Keratinocyte (primary cell): ENCODE results near the gene PPRC1.

ENCODE experiments used
- EZH2 ChIP-seq: IDR thresholded peaks from one replicate; pipeline ENCODE4 v1.6.1; 2012; ENCODE audit warnings: inconsistent platforms, mild to moderate bottlenecking, low read length, moderate library complexity
- TF ChIP-seq, protein P1 (sequence below), 3 experiments: IDR thresholded peaks in 1 of 3; conservative IDR thresholded peaks in 1 of 3; optimal IDR thresholded peaks in 1 of 3; 2 replicates in 2 of 3; 3 replicates in 1 of 3; pipeline versions ENCODE3 to v1.5.1; 2011; ENCODE audit warnings: low read length in 3 of 3, mild to moderate bottlenecking in 3 of 3, moderate library complexity in 2 of 3, control low read depth in 1 of 3, inconsistent platforms in 1 of 3; ENCODE audit not compliant: insufficient read depth in 2 of 3; ENCODE audit errors: extremely low read depth in 1 of 3

GRCh38 chr10:102159051-102159597 lies 26.3 kb downstream of the PPRC1 start:
- TF ChIP-seq, protein P1, sequence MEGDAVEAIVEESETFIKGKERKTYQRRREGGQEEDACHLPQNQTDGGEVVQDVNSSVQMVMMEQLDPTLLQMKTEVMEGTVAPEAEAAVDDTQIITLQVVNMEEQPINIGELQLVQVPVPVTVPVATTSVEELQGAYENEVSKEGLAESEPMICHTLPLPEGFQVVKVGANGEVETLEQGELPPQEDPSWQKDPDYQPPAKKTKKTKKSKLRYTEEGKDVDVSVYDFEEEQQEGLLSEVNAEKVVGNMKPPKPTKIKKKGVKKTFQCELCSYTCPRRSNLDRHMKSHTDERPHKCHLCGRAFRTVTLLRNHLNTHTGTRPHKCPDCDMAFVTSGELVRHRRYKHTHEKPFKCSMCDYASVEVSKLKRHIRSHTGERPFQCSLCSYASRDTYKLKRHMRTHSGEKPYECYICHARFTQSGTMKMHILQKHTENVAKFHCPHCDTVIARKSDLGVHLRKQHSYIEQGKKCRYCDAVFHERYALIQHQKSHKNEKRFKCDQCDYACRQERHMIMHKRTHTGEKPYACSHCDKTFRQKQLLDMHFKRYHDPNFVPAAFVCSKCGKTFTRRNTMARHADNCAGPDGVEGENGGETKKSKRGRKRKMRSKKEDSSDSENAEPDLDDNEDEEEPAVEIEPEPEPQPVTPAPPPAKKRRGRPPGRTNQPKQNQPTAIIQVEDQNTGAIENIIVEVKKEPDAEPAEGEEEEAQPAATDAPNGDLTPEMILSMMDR (optimal IDR thresholded peaks at IDR 0.05 in 1 of 3, IDR thresholded peaks at IDR 0.05 in 1 of 3, conservative IDR thresholded peaks at IDR 0.05 in 1 of 3; ENCODE audit: extremely low read depth in 1 of 3, insufficient read depth in 2 of 3, low read length in 3 of 3) = no peak
- TF ChIP-seq EZH2 = no peak
